GM12892 (cell line): ENCODE measurements around the gene RPGRIP1.

Experiments
- POLR2A ChIP-seq: IDR thresholded peaks from 2 replicates; pipeline ENCODE4 v1.6.1; 2011; ENCODE audit warnings: low read depth, low read length, control low read depth
- POLR2AphosphoS5 ChIP-seq: IDR thresholded peaks from 2 replicates; pipeline ENCODE4 v1.6.1; 2011; ENCODE audit warnings: low read depth, low read length, control low read depth

DNA sequence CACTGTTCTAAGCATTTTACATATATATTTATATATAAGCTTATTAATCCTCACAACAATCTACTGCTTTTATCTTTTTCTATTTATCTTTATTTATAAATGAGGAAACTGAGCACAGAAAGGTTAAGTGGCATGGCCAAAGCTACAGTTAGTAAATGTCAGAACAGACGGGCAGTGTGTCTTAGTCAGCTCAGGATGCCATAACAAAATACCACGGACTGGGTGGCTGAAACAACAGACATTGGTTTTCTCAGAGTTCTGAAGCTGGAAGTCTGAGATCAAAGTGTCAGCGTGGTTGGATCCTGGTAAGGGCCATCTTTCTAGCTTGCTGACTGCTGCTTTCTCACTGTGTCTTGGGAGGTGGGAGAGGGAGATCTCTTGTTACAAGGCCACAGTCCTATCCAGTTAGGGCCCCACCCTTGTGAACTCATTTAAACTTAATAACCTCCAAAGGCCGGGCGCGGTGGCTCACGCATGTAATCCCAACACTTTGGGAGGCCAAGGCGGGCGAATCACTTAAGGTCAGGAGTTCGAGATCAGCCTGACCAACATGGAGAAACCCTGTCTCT lies 19.8 kb downstream of the RPGRIP1 start:
- TF ChIP-seq POLR2A (no peak), POLR2AphosphoS5 (no peak)
